Mucosa of stomach (tissue), 1 donor: Measurements from ENCODE around the gene SERINC2.
"Not testable (repeated sequence)": the region's sequence is repeated elsewhere in the genome, so short reads cannot be mapped to it uniquely, and the experiment has no call there.

Source experiments
- H3K27me3 ChIP-seq: one replicate; pipeline ENCODE4 v1.7.0; 2013; ENCODE audit warnings: mild to moderate bottlenecking, low read length; ENCODE audit not compliant: control insufficient read depth, insufficient read depth
- H3K36me3 ChIP-seq: one replicate; pipeline ENCODE4 v1.7.0; 2013; ENCODE audit warnings: low read length; ENCODE audit not compliant: control insufficient read depth, insufficient read depth
- H3K4me1 ChIP-seq: one replicate; pipeline ENCODE4 v1.7.0; 2013; ENCODE audit warnings: mild to moderate bottlenecking, low read length; ENCODE audit not compliant: control insufficient read depth, insufficient read depth
- H3K4me3 ChIP-seq: one replicate; pipeline ENCODE4 v1.7.0; 2013; ENCODE audit warnings: low read length
- H3K9ac ChIP-seq: one replicate; pipeline ENCODE4 v1.7.0; 2013; ENCODE audit warnings: mild to moderate bottlenecking, low read length, moderate library complexity
- H3K9me3 ChIP-seq: one replicate; pipeline ENCODE4 v1.7.0; 2013; ENCODE audit warnings: mild to moderate bottlenecking, low read length, moderate library complexity; ENCODE audit not compliant: control insufficient read depth
- donor health status: Pancreatic carcinoma.

SERINC2 gene

DNA sequence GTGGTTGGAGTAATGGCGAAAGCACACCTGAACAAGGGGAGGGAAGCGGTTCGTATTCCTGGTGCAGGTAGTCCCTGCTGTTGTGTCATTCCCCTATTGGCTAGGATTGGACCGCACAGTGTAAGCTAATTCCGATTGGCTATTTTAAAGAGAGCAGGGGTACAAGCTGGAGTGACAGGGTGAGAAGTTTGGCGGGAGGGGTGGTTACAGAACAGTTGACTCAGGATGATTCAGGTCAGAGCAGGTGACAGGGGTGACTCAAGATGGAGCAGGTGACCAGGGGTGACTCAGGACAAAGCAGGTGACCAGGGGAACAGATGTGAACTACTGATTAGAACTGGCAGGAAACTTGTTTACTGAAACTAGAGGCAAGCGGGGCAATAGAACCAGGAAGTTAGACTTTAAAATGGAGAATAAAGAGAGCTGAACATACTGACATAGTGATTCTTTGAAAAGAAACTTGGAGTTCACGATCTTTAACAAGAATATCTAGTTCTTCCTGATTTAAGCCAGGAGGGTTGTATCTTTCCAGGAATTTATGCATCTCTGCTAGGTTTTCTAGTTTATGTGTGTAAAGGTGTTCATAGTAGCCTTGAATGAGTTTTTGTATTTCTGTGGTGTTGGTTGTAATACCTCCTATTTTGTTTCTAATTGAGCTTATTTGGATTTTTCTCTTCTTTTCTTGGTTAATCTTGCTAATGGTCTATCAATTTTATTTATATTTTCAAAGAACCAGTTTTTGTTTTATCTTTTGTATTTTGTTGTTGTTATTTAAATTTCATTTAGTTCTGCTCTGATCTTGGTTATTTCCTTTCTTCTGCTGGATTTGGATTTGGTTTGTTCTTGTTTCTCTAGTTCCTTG, 58.7 kb downstream of the SERINC2 start:
- not testable (repeated sequence) for H3K27me3 ChIP-seq

DNA sequence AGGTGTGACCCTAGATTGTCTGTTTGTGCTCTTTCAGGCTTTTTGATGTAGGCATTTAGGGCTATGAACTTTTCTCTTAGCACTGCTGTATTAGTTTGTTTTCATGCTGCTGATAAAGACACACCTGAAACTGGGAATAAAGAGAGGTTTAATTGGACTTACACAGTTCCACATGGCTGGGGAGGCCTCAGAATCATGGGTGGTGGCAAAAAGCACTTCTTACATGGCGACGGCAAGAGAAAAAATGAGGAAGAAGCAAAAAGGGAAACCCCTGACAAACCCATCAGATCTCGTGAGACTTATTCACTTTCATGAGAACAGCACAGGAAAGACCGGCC, 59.3 kb downstream of the SERINC2 start:
- peaks cover 36% of the 10 kb centered on the region for H3K4me1 ChIP-seq
- peak overlapping the region; percentile 45 for H3K9ac ChIP-seq
- H3K27me3 ChIP-seq, H3K4me3 ChIP-seq, H3K9me3 ChIP-seq, H3K36me3 ChIP-seq: not testable (repeated sequence)

More for the DNA sequence above, 58.7 kb downstream of the SERINC2 start:
- H3K36me3 ChIP-seq, H3K9me3 ChIP-seq, H3K4me3 ChIP-seq: not testable (repeated sequence)
- Histone ChIP-seq H3K9ac (peak overlapping the region; percentile 45), H3K4me1 (peaks cover 32% of the 10 kb centered on the region)

DNA sequence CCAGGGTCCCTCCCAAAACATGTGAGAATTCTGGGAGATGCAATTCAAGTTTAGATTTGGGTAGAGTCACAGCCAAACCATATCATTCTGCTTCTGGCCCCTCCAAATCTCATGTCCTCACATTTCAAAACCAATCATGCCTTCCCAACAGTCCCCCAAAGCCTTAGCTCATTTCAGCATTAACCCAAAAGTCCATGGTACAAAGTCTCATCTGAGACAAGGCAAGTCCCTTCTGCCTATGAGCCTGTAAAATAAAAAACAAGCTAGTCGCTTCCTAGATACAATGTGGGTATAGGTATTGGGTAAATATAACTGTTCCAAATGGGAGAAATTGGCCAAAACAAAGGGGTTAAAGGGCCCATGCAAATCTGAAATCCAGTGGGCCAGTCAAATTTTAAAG, 59.7 kb downstream of the SERINC2 start:
- not testable (repeated sequence) for H3K36me3 ChIP-seq
- peak overlapping the region; percentile 45 for H3K9ac ChIP-seq

GRCh38 chr1:31473508-31473907, 60.5 kb downstream of the SERINC2 start:
- H3K36me3 ChIP-seq, H3K9ac ChIP-seq, H3K9me3 ChIP-seq, H3K4me3 ChIP-seq, H3K27me3 ChIP-seq: not testable (repeated sequence)
- H3K4me1 ChIP-seq, result peaks cover 36% of the 10 kb centered on the region

More for the DNA sequence above, 59.7 kb downstream of the SERINC2 start:
- H3K4me3 ChIP-seq, H3K9me3 ChIP-seq, H3K27me3 ChIP-seq: not testable (repeated sequence)
- peaks cover 36% of the 10 kb centered on the region for H3K4me1 ChIP-seq

DNA sequence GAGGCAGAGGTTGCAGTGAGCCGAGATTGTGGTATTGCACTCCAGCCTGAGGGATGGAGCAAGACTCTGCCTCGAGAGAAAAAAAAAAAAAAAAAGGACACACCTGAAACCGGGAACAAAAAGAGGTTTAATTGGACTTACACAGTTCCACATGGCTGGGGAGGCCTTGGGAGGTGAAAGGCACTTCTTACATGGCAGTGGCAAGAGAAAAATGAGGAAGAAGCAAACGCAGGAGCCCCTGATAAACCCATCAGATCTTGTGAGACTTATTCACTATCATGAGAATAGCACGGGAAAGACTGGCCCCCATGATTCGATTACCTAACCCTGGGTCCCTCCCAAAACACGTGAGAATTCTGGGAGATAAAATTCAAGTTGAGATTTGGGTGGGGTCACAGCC, 61.6 kb downstream of the SERINC2 start:
- H3K9me3 ChIP-seq, H3K9ac ChIP-seq, H3K4me3 ChIP-seq, H3K36me3 ChIP-seq, H3K27me3 ChIP-seq: not testable (repeated sequence)
- H3K4me1 ChIP-seq, result peaks cover 36% of the 10 kb centered on the region

GRCh38 chr1:31476891-31477846, 64.2 kb downstream of the SERINC2 start:
- no peaks in the 10 kb centered on the region for H3K27me3 ChIP-seq
- peaks cover 23% of the 10 kb centered on the region for H3K4me1 ChIP-seq
- no peak overlapping the region for H3K9ac ChIP-seq
- H3K9me3 ChIP-seq, result no peaks in the 10 kb centered on the region
- no peaks in the 10 kb centered on the region for H3K36me3 ChIP-seq
- H3K4me3 ChIP-seq, result no peak overlapping the region

DNA sequence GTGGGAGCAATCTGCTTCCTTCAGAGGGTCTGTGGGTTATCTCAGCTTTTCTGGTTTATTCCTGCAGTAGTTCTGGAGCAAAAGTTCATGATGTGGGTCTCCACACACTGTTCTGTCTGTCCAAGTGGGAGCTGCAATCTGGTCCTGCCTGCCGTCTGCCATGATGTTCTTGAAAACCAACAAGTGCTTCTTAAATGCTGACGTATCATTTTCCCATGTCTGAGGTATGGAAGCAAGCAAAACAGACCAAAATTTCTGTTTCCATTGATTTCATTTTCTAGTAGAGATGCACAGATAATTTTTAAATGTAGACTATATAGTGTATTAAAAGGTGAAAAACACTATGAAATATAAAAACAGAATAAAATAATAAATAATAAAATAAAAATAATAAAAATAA, 65.2 kb downstream of the SERINC2 start:
- Histone ChIP-seq H3K27me3 (no peaks in the 10 kb centered on the region), H3K4me3 (no peak overlapping the region)

DNA sequence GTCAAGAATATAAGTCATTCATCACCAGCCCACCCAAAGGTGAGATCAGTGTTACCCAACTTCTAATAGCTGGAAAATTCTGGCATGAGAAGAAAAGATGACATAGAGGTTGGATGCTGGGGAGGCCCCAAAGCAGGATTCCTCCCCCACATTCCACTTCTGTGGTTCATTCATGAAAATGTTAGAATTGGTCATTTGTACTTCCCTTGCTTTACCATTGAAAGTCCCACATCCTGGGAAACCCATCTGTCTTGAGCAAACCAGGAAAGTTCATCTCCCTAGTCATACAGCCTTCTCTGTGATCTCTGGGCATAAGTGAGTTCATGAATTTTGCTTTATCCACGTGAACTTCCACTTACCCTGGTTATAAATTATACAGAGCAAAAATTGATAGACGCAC, 66.8 kb downstream of the SERINC2 start:
- no peaks in the 10 kb centered on the region for H3K9me3 ChIP-seq
- H3K27me3 ChIP-seq, result no peaks in the 10 kb centered on the region
- no peak overlapping the region for H3K9ac ChIP-seq
- H3K4me1 ChIP-seq, result peaks cover 21% of the 10 kb centered on the region
- no peak overlapping the region for H3K4me3 ChIP-seq
- H3K36me3 ChIP-seq, result no peaks in the 10 kb centered on the region

More for the DNA sequence above, 65.2 kb downstream of the SERINC2 start:
- H3K9me3 ChIP-seq, result no peaks in the 10 kb centered on the region
- H3K9ac ChIP-seq, result no peak overlapping the region
- peaks cover 24% of the 10 kb centered on the region for H3K4me1 ChIP-seq
- H3K36me3 ChIP-seq, result no peaks in the 10 kb centered on the region

GRCh38 chr1:31480426-31480825, 67.4 kb downstream of the SERINC2 start:
- H3K27me3 ChIP-seq, H3K9me3 ChIP-seq, H3K9ac ChIP-seq, H3K36me3 ChIP-seq, H3K4me3 ChIP-seq: not testable (repeated sequence)
- H3K4me1 ChIP-seq, result peaks cover 21% of the 10 kb centered on the region

- H3K9ac ChIP-seq, result no peak overlapping the region
- no peaks in the 10 kb centered on the region for H3K9me3 ChIP-seq
- no peaks in the 10 kb centered on the region for H3K27me3 ChIP-seq
- H3K4me3 ChIP-seq, result no peak overlapping the region
- H3K4me1 ChIP-seq, result peaks cover 17% of the 10 kb centered on the region
- no peaks in the 10 kb centered on the region for H3K36me3 ChIP-seq
These were observed 69.5 kb downstream of the SERINC2 start for GRCh38 chr1:31482482-31483011.

DNA sequence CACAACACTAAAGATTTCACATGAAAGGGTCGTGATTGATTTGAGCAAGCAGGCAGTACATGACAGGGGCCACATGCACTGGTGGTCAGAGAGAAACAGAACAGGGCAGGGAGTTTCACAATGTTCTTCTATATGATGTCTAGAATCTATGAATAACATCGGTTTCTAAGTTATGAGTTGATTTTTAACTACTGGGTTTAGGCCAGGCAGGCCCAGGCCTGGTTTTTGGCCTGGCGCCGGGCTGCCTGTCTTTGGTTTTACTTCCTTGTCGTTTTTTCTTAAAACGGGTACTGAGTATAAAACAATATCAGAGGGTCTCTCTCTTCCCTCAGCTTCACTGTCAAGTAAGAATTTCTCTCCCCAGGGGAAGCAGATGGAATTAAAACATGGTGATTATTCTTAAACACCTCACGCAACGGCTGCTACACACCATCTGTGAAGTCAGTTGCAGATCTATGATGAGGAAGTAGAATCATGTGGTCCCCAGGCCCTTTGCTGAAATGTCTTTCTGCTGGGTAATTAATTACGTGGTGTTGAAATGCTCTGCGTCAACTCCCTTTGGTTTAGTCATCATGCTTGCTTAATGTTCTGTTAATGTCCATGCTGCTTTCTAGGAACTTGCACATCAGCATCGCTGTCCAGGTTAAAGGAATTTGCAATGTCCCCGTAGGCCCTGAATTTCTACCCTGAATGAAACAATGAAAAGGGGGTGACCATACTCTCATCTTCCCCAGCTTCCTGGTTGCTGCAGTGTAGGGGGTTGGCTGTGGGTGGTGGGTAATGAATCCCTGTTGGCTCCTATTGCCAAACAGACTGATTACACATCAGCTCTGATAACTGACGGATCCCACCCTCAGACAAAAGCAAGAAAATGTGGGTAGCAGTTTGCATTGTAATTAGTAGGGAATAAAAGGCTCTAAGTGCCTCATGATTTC, 70.3 kb downstream of the SERINC2 start:
- Histone ChIP-seq H3K4me3 (no peak overlapping the region), H3K9ac (no peak overlapping the region), H3K27me3 (no peaks in the 10 kb centered on the region), H3K36me3 (no peaks in the 10 kb centered on the region), H3K9me3 (no peaks in the 10 kb centered on the region), H3K4me1 (peaks cover 17% of the 10 kb centered on the region)
